Activated CD8-positive, alpha-beta T cell treated with anti-CD3 and anti-CD28 coated beads for 36 hours (primary cell): ENCODE data around the gene PODXL2. TPM values are rescaled to one million over a fixed set of nuclear protein-coding genes. Genes with fewer than 3 reads are reported as not detected.

Experiments
- ATAC-seq: fragments of 200-7000 bp; cut with Tn5 transposase; one replicate; pipeline ENCODE4 v1.10.0; 2021; ENCODE audit warnings: mild to moderate bottlenecking, moderate library complexity
- CTCF ChIA-PET: fragments of 350-600 bp; sonication (Branson Sonifier 250); formaldehyde crosslinking; loops from one replicate; lab custom pipeline; 2021; ENCODE audit warnings: antibody characterized with exemption; lab: Charles Lee
- POLR2A ChIA-PET: fragments of 350-600 bp; sonication (Branson Sonifier 250); formaldehyde crosslinking; loops from one replicate; lab custom pipeline; 2021; ENCODE audit warnings: antibody characterized with exemption; lab: Charles Lee
- DNase-seq: peaks from one replicate; pipeline ENCODE4 v3.0.0-alpha.2; 2020
- H3K27ac Mint-ChIP-seq: one replicate; pipeline ENCODE4 v1.8.0; 2021; ENCODE audit warnings: mild to moderate bottlenecking, mixed read lengths
- H3K27me3 Mint-ChIP-seq: one replicate; pipeline ENCODE4 v1.8.0; 2021; ENCODE audit warnings: mixed read lengths
- H3K36me3 Mint-ChIP-seq: one replicate; pipeline ENCODE4 v1.8.0; 2021; ENCODE audit warnings: low read depth, mixed read lengths
- H3K4me1 Mint-ChIP-seq: one replicate; pipeline ENCODE4 v1.8.0; 2021; ENCODE audit warnings: low read depth, mixed read lengths
- H3K4me3 Mint-ChIP-seq: one replicate; pipeline ENCODE4 v1.8.0; 2021; ENCODE audit warnings: mild to moderate bottlenecking, moderate library complexity, mixed read lengths
- H3K9me3 Mint-ChIP-seq: one replicate; pipeline ENCODE4 v1.8.0; 2021; ENCODE audit warnings: mixed read lengths
- intact Hi-C: fragments of 100-400 bp; cut with micrococcal nuclease; formaldehyde crosslinking; loops from one replicate; pipeline ENCODE4 v1.10.0; 2022
- total RNA-seq, 2 experiments: library from RNA; stranded (reverse); gene quantifications; one replicate each; pipeline ENCODE4 v1.2.3, GENCODE V29; 2021
- TF ChIP-seq, protein P1 (sequence below): fragments of 200-600 bp; IDR thresholded peaks from one replicate; pipeline ENCODE4 v1.8.0; 2022; ENCODE audit warnings: antibody characterized with exemption, mild to moderate bottlenecking

The PODXL2 gene
- total RNA-seq, 2 experiments from 2014 or later = 1.1 to 1.3 TPM

DNA sequence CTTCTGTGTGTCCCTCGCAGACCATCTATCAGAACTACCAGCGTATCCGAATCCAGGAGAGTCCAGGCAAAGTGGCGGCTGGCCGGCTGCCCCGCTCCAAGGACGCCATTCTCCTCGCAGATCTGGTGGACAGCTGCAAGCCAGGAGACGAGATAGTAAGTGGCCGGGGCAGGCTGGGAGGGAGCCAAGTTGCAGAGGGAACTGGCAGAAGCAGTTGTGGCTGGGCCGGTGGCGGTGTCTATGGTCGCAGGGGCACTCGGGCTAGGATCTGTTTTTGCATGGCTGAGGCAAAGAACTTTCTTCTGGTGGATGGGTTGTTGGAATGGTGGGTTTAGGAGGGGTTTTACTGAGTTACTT lies 20.6 kb upstream of the PODXL2 start:
- no peaks in the 10 kb centered on the region for H3K27me3 Mint-ChIP-seq
- ChIA-PET POLR2A (interaction anchor here (0.7 to 8.2 kb wide), 4 partner anchors 11 to 218 kb away, joined by 3 to 74 read pairs (median 26); partner anchors contain the start of gene MCM2), CTCF (interaction anchor here (2.8 kb wide), 1 partner anchor 33 kb away, joined by 11 read pairs; no protein-coding TSS in a partner anchor)
- ATAC-seq (no peak), DNase-seq (no peak)
- H3K9me3 Mint-ChIP-seq = no peaks in the 10 kb centered on the region
- H3K4me3 Mint-ChIP-seq = no peak overlapping the region
- peaks cover 10% of the 10 kb centered on the region for H3K4me1 Mint-ChIP-seq
- intact Hi-C loops = no loop called here
- TF ChIP-seq, protein P1, sequence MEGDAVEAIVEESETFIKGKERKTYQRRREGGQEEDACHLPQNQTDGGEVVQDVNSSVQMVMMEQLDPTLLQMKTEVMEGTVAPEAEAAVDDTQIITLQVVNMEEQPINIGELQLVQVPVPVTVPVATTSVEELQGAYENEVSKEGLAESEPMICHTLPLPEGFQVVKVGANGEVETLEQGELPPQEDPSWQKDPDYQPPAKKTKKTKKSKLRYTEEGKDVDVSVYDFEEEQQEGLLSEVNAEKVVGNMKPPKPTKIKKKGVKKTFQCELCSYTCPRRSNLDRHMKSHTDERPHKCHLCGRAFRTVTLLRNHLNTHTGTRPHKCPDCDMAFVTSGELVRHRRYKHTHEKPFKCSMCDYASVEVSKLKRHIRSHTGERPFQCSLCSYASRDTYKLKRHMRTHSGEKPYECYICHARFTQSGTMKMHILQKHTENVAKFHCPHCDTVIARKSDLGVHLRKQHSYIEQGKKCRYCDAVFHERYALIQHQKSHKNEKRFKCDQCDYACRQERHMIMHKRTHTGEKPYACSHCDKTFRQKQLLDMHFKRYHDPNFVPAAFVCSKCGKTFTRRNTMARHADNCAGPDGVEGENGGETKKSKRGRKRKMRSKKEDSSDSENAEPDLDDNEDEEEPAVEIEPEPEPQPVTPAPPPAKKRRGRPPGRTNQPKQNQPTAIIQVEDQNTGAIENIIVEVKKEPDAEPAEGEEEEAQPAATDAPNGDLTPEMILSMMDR = no peak
- peaks cover 87% of the 10 kb centered on the region for H3K36me3 Mint-ChIP-seq
- no peak overlapping the region for H3K27ac Mint-ChIP-seq

DNA sequence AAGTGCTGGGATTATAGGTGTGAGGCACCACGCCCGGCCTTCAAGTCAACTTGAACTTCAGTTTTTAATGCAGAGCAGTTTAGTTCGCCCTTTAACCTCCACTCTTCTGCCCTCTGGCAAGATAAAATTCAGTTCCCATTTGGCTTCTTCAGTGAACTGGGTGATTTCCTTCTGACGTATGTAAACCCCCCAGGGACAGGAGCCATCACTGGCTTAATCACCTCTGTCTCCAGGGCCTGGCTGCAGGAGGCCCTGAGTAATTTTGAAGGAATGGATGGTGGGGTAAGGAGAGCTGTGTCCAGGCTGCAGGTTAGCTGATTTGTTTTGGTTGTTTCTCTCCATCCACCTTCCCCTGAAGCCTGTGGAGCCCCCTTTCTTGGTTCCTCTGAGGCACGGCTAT lies 18.9 kb upstream of the PODXL2 start:
- no peak overlapping the region for H3K27ac Mint-ChIP-seq
- TF ChIP-seq, protein P1 = no peak
- no peak overlapping the region for H3K4me3 Mint-ChIP-seq
- H3K9me3 Mint-ChIP-seq = no peaks in the 10 kb centered on the region
- H3K36me3 Mint-ChIP-seq = peaks cover 88% of the 10 kb centered on the region
- ATAC-seq (no peak), DNase-seq (no peak)
- POLR2A ChIA-PET = interaction anchor here (1.5 to 8.2 kb wide), 6 partner anchors 8 to 21 kb away, joined by 6 to 74 read pairs (median 12); partner anchors contain the start of gene MCM2
- CTCF ChIA-PET = interaction anchor here (2.8 kb wide), 1 partner anchor 35 kb away, joined by 11 read pairs; no protein-coding TSS in a partner anchor
- intact Hi-C loops = no loop called here
- H3K4me1 Mint-ChIP-seq = peaks cover 7% of the 10 kb centered on the region
- H3K27me3 Mint-ChIP-seq = no peaks in the 10 kb centered on the region

DNA sequence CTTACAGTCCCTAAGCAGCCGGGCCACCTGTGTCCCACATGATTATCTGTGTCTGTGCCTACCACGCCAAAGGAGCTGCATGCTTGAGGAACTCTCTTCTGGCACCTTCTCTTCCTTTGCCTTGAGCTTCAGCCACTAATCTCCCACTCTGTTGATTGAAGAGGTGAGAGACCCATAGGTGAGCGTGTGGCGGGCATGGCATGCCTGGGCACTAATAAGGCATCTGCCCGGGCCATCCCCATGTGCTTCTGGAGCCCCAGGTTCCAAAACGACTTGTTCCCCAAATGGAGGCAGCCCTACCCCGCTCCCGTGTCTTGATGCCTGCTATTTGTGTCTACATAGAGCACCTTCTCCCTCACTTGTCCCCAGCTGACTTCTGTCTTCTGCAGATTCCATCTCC lies 17.7 kb upstream of the PODXL2 start:
- intact Hi-C loops = no loop called here
- CTCF ChIA-PET = interaction anchor here (1.3 kb wide), 1 partner anchor 36 kb away, joined by 4 read pairs; no protein-coding TSS in a partner anchor
- no peaks in the 10 kb centered on the region for H3K9me3 Mint-ChIP-seq
- no peak for ATAC-seq
- no peak overlapping the region for H3K4me3 Mint-ChIP-seq
- TF ChIP-seq, protein P1 = no peak
- H3K4me1 Mint-ChIP-seq = peaks cover 7% of the 10 kb centered on the region
- no peak overlapping the region for H3K27ac Mint-ChIP-seq
- DNase-seq = no peak
- peaks cover 90% of the 10 kb centered on the region for H3K36me3 Mint-ChIP-seq
- POLR2A ChIA-PET = interaction anchor here (0.7 to 8.2 kb wide), 9 partner anchors 9 to 345 kb away, joined by 3 to 74 read pairs (median 6); partner anchors contain the start of gene MCM2
- H3K27me3 Mint-ChIP-seq = no peaks in the 10 kb centered on the region

DNA sequence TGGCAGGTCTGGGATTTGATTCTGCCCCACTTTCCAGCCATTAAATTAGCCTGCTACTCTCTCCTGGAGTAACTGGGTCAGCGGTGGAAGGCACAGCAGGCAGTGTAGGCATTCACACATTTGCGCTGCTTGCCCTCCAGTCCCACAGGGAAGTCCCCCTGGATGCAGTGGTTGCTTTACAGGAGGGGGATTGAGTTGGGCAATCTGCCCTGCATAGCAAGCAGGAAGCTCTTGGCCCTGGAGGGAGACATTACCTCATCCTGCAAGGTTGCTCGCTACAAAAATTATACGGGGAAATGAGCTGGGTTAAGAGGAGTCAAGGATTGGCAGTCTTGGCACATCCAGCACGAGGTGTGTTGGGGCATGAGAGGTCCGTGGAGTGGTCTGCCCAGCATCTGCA lies 16.0 kb upstream of the PODXL2 start:
- DNase-seq = no peak
- intact Hi-C loops = no loop called here
- H3K4me3 Mint-ChIP-seq = no peak overlapping the region
- H3K9me3 Mint-ChIP-seq = no peaks in the 10 kb centered on the region
- H3K27ac Mint-ChIP-seq = no peak overlapping the region
- ATAC-seq = no peak
- peaks cover 89% of the 10 kb centered on the region for H3K36me3 Mint-ChIP-seq
- peaks cover 10% of the 10 kb centered on the region for H3K4me1 Mint-ChIP-seq
- TF ChIP-seq, protein P1 = no peak
- POLR2A ChIA-PET = interaction anchor here (0.6 to 8.2 kb wide), 3 partner anchors 9 to 25 kb away, joined by 3 to 74 read pairs (median 3); partner anchors contain the start of gene MCM2
- CTCF ChIA-PET = no interaction called here
- H3K27me3 Mint-ChIP-seq = no peaks in the 10 kb centered on the region

DNA sequence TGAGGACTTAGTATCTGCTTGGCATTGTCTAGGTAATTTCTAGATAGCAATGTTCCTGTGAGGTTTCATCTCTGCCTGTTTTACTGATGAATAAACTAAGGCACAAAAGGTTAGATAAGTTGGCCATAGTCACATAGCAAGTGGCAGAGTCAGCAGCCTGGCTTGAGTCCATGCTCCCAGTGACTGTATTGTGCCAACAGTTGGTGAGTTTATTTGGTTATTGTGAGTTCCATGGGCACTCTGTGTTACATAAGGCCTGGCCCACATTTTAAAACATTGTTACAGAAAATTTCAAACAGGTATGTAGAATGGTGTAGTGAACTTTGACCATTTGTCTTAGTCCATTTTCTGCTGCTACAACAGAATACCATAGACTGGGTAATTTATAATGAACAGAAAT lies 15.6 kb upstream of the PODXL2 start:
- peaks cover 10% of the 10 kb centered on the region for H3K4me1 Mint-ChIP-seq
- CTCF ChIA-PET = no interaction called here
- TF ChIP-seq, protein P1 = no peak
- DNase-seq (no peak), ATAC-seq (no peak)
- intact Hi-C loops = no loop called here
- POLR2A ChIA-PET = interaction anchor here (1.6 to 8.2 kb wide), 2 partner anchors 8 to 16 kb away, joined by 3 to 74 read pairs; partner anchors contain the start of gene MCM2
- H3K27me3 Mint-ChIP-seq = no peaks in the 10 kb centered on the region
- H3K4me3 Mint-ChIP-seq = no peak overlapping the region
- H3K9me3 Mint-ChIP-seq = no peaks in the 10 kb centered on the region
- no peak overlapping the region for H3K27ac Mint-ChIP-seq
- peaks cover 89% of the 10 kb centered on the region for H3K36me3 Mint-ChIP-seq
